A673 (cell line): Measurements from ENCODE around the gene MICAL2. TPM values are rescaled to one million over a fixed set of nuclear protein-coding genes. Genes with fewer than 3 reads are reported as not detected.

ENCODE experiments used
- BruUV-seq: library from RNA; stranded (reverse); fragments of 400-500 nt; replicated peaks from 2 replicates; lab custom pipeline; 2021; lab: Mats Ljungman, UMichigan
- CTCF ChIA-PET: fragments of 300-600 bp; sonication (Branson Sonifier 250); formaldehyde crosslinking; loops from one replicate; lab custom pipeline; 2022; ENCODE audit warnings: antibody characterized with exemption; lab: Charles Lee
- POLR2A ChIA-PET: fragments of 300-600 bp; sonication (Branson Sonifier 250); formaldehyde crosslinking; loops from one replicate; lab custom pipeline; 2022; ENCODE audit warnings: antibody characterized with exemption; ENCODE audit not compliant: low non-redundant PET; lab: Charles Lee
- DNase-seq: peaks from one replicate; pipeline ENCODE4 v3.0.0-alpha.2; 2015; ENCODE audit warnings: low spot score
- H3K27ac ChIP-seq: fragments of 200-600 bp; sonication (generic); 2 replicates; pipeline ENCODE4 v1.5.1; 2016; ENCODE audit warnings: mixed run types, low read depth, mild to moderate bottlenecking, mixed read lengths, antibody characterized with exemption, low read length; ENCODE audit not compliant: poor library complexity, severe bottlenecking
- H3K27me3 ChIP-seq: fragments of 200-600 bp; sonication (generic); replicated peaks from 2 replicates; pipeline ENCODE4 v1.6.1; 2017; ENCODE audit warnings: mixed run types, low read depth, mild to moderate bottlenecking, mixed read lengths, antibody characterized with exemption, low read length; ENCODE audit not compliant: insufficient read depth, poor library complexity
- H3K36me3 ChIP-seq: fragments of 200-600 bp; sonication (generic); 2 replicates; pipeline ENCODE4 v1.6.1; 2016; ENCODE audit warnings: mixed run types, mild to moderate bottlenecking, mixed read lengths, antibody characterized with exemption, low read length; ENCODE audit not compliant: insufficient read depth, poor library complexity, severe bottlenecking
- H3K4me1 ChIP-seq: fragments of 200-600 bp; sonication (generic); 2 replicates; pipeline ENCODE4 v1.6.1; 2017; ENCODE audit warnings: mixed run types, mild to moderate bottlenecking, mixed read lengths, antibody characterized with exemption, low read length; ENCODE audit not compliant: insufficient read depth, poor library complexity, severe bottlenecking
- H3K4me3 ChIP-seq: fragments of 200-600 bp; sonication (generic); 2 replicates; pipeline ENCODE4 v1.5.1; 2016; ENCODE audit warnings: low read depth, mixed run types, mild to moderate bottlenecking, mixed read lengths, low read length; ENCODE audit not compliant: poor library complexity, severe bottlenecking
- H3K9me3 ChIP-seq: fragments of 200-600 bp; sonication (generic); 2 replicates; pipeline ENCODE4 v1.6.1; 2016; ENCODE audit warnings: mixed run types, low read depth, mild to moderate bottlenecking, mixed read lengths, antibody characterized with exemption, low read length; ENCODE audit not compliant: poor library complexity, severe bottlenecking
- EZH2 ChIP-seq: fragments of 200-600 bp; sonication (generic); IDR thresholded peaks from 2 replicates; pipeline ENCODE4 v1.6.1; 2017; ENCODE audit warnings: borderline replicate concordance, low read depth, mild to moderate bottlenecking, mixed read lengths, antibody characterized with exemption, low read length; ENCODE audit not compliant: poor library complexity, severe bottlenecking
- intact Hi-C: fragments of 100-400 bp; cut with micrococcal nuclease; formaldehyde crosslinking; loops from one replicate; pipeline ENCODE4 v1.10.0; 2022; ENCODE audit not compliant: unreplicated experiment
- total RNA-seq: library from RNA; stranded (reverse); gene quantifications from 2 replicates; pipeline ENCODE4 v1.2.3, GENCODE V29; 2021
- TF ChIP-seq, protein P1 (sequence below): fragments of 300-800, 200-600 bp; sonication (generic); conservative IDR thresholded peaks from 2 replicates; pipeline ENCODE4 v1.5.1; 2017; ENCODE audit warnings: low read depth, mild to moderate bottlenecking, antibody characterized with exemption, low read length, moderate library complexity, mixed read lengths

MICAL2 gene
- total RNA-seq, 1 experiment from 2014 or later: 1.1 TPM

DNA sequence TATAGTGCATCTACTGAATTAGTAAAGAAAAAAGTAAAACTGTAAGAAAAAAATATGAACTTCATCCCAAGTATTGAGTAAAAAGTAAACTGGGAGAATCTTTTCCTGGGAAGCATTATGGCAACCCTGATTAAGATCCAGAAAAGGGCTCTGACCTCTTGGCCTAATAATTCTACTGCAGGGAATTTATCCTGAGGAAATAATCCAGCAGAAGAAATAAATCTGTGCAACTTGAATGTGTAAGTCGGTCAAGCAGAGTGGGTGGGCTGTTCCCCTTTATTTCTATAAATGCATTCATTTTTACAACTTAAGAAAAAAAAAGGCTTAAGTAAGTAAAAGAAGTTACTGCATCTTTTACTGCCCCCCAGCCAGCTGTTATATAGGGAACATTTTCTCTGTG is 155.7 kb downstream of the MICAL2 start:
- ChIA-PET POLR2A (no interaction called here), CTCF (no interaction called here)
- H3K27me3 ChIP-seq: no peaks in the 10 kb centered on the region
- H3K4me1 ChIP-seq: no peaks in the 10 kb centered on the region
- TF ChIP-seq, protein P1, sequence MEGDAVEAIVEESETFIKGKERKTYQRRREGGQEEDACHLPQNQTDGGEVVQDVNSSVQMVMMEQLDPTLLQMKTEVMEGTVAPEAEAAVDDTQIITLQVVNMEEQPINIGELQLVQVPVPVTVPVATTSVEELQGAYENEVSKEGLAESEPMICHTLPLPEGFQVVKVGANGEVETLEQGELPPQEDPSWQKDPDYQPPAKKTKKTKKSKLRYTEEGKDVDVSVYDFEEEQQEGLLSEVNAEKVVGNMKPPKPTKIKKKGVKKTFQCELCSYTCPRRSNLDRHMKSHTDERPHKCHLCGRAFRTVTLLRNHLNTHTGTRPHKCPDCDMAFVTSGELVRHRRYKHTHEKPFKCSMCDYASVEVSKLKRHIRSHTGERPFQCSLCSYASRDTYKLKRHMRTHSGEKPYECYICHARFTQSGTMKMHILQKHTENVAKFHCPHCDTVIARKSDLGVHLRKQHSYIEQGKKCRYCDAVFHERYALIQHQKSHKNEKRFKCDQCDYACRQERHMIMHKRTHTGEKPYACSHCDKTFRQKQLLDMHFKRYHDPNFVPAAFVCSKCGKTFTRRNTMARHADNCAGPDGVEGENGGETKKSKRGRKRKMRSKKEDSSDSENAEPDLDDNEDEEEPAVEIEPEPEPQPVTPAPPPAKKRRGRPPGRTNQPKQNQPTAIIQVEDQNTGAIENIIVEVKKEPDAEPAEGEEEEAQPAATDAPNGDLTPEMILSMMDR: no peak
- no peak for TF ChIP-seq EZH2
- H3K4me3 ChIP-seq: no peak overlapping the region
- no peaks in the 10 kb centered on the region for H3K9me3 ChIP-seq
- H3K27ac ChIP-seq: no peak overlapping the region
- no peak for DNase-seq
- BruUV-seq: no TSS peak
- intact Hi-C loops: no loop called here
- H3K36me3 ChIP-seq: no peaks in the 10 kb centered on the region

DNA sequence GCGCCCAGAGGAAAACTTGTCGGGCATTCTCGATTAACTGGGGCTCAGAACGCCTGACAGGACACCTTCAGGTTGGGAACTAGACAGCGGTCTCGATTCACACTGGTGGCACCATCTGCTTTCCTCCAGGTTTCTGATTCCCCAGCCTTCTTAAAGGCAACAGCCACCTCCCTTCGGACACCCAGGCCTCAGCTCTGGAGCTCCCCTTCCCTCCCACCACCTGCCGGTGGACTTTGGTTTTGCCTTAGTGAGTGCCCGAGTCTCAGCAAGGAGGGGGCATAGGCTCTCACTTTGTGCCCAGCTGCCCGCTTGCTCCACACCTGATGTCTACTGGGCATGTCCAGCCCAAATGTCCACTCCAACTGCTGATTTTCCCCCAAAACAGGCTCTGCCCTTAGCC is 156.6 kb downstream of the MICAL2 start:
- no peaks in the 10 kb centered on the region for H3K27me3 ChIP-seq
- no peak for DNase-seq
- H3K9me3 ChIP-seq: no peaks in the 10 kb centered on the region
- no peak overlapping the region for H3K27ac ChIP-seq
- TF ChIP-seq, protein P1: no peak
- no peak for TF ChIP-seq EZH2
- intact Hi-C loops: no loop called here
- no peaks in the 10 kb centered on the region for H3K4me1 ChIP-seq
- H3K4me3 ChIP-seq: no peak overlapping the region
- H3K36me3 ChIP-seq: no peaks in the 10 kb centered on the region
- CTCF ChIA-PET: no interaction called here
- no TSS peak for BruUV-seq
- POLR2A ChIA-PET: no interaction called here

DNA sequence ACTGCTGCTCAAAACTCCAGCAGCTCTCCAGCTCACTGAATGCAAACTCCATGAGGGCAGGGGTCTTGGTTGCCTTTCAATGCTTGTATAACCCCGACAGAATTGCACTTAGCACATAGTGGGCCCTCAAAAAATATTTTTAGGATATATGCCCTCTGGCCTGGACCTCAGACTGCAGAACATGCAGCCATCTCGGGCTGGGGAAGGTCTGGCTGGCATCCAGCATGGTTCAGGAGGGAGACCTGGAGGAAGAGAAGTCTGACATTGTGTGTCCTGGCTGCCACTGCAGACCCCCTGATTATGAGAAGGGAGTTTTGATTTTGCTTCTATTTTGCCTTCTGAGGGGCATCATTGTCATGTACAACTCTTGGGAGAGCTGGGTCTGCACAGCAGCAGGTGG is 157.5 kb downstream of the MICAL2 start:
- DNase-seq: no peak
- no peak overlapping the region for H3K4me3 ChIP-seq
- H3K27ac ChIP-seq: no peak overlapping the region
- H3K4me1 ChIP-seq: no peaks in the 10 kb centered on the region
- no peaks in the 10 kb centered on the region for H3K9me3 ChIP-seq
- TF ChIP-seq EZH2: no peak
- no peaks in the 10 kb centered on the region for H3K36me3 ChIP-seq
- H3K27me3 ChIP-seq: no peaks in the 10 kb centered on the region
- ChIA-PET CTCF (no interaction called here), POLR2A (no interaction called here)
- BruUV-seq: no TSS peak
- intact Hi-C loops: no loop called here

DNA sequence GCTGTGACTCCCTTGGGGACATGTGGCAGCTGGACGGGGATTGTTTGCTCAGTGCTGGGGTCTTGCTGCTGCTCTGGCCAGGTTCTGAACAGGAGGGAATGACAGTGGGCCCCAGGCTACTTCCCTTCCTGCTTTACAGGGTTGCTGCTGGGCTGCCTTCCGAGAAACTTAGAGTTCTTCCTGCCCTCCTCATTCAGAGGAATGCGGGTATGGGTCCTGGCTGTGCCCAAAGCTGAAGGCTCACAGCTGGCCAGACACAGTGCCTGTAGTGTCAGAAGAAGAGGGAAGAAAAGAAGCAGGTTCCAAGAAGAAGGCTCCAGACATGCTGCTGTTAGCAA is 158.7 kb downstream of the MICAL2 start:
- no peak overlapping the region for H3K4me3 ChIP-seq
- BruUV-seq: no TSS peak
- POLR2A ChIA-PET: no interaction called here
- H3K27me3 ChIP-seq: no peaks in the 10 kb centered on the region
- no peaks in the 10 kb centered on the region for H3K4me1 ChIP-seq
- CTCF ChIA-PET: no interaction called here
- no peak for DNase-seq
- intact Hi-C loops: no loop called here
- no peaks in the 10 kb centered on the region for H3K9me3 ChIP-seq
- H3K27ac ChIP-seq: no peak overlapping the region
- no peaks in the 10 kb centered on the region for H3K36me3 ChIP-seq
- no peak for TF ChIP-seq EZH2
- TF ChIP-seq, protein P1: no peak
